HL-60/S4 treated with phorbol 12-myristate 13-acetate at 8.2 ng/mL for 4 days and 3 days (cell line): Measurements from ENCODE around the gene TUBB.

Experiments used
- in situ Hi-C: fragments of 300-500 bp; cut with MboI; formaldehyde crosslinking; loops from 2 replicates; pipeline ENCODE4 v1.15.0; 2022; ENCODE audit warnings: low sequenced_read_pairs

TUBB gene

DNA sequence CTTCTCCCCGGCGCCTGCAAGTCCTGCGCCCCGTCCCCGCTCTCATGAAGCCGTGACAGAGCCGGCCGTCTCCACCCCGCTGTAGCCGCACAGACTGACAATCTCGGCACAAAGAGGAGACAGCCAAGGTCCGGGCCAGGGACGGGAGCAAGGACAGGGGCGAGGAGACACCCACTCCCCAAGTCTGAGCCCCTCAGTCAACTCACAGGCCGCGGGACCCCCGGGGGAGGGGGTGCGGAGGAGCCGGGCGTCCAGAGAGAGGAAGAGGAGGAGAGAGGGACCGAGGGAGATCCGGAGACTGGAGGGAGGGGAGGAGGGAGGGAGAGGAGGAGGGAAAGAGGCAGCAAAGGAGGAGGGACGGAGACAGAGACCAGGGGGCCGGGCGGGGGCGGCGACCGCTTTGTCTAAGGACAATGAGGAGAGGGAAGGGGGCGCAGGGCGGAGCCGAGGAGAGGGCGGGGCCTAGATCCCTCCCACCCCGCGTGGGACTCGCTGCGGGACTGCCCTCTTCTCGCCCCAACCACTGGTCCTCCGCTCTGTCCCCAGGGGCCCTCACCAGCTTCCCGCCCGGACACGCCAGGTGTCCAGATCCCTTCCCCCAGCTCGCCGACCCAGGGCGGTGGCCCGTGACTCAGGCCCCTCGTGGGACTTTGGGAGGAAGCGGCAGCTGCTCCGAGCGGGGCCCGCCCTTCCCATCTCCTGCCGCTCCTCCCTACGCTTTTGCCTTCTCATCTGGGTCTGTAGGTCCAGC lies 33.1 kb upstream of the TUBB start:
- in situ Hi-C loops: no loop called here

DNA sequence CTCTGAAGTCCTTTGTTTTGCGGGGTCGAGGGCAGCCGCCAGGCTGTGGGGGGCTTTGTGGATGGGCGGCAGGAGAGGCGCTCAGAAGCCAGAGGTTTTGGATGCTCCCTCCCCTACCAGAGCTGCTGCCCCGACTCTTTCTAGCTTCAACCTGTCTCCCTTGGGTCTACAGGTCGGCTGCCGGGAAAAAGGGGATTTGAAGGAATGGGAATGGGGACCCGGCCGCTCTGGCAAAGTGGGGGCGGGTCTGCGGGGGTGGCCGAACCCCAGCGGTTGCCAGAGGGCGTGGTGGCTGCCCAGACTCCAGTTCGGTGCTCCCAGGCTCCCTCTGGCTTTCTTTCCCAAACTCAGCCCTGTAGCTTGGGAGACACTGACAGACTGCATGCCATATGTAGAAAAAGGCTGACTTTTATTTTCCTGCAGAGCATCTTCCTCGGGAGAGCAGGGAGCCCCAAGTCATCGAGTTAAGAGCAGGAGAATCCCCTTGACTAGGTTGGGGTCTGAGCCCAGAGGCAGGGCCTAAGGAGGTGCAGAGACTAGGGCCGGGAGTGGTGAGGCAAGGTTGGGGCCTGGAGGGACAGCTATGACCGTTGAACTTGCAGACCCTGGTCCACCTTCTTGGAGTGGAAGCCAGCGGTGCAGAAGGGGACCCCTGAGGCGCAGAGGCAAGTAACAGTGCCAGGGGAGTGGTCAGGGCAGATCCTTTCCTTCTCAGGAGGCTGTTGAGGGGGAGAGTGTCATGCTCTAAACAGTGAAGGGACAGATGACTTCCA lies 32.3 kb upstream of the TUBB start:
- in situ Hi-C loops: no loop called here

DNA sequence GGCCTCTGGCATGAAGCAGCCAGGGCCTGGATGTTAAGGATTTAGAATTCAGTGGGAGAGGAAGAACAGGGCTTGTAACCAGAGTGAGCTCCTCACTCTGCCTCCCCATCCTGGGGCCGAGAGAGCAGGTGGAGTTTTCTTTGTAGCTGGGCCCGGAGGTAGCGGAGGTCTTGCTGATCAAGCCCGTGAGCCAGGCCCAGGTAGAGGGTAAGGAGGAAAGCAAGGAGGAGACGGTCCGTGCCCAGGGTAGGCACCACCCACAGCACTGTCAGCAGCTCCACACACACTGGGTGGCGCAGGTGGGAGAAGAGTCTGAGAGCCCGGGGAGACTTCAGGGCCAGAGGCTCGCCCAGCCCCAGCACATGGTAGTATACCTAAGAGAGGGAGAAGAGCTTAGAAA lies 31.6 kb upstream of the TUBB start:
- in situ Hi-C loops: no loop called here

DNA sequence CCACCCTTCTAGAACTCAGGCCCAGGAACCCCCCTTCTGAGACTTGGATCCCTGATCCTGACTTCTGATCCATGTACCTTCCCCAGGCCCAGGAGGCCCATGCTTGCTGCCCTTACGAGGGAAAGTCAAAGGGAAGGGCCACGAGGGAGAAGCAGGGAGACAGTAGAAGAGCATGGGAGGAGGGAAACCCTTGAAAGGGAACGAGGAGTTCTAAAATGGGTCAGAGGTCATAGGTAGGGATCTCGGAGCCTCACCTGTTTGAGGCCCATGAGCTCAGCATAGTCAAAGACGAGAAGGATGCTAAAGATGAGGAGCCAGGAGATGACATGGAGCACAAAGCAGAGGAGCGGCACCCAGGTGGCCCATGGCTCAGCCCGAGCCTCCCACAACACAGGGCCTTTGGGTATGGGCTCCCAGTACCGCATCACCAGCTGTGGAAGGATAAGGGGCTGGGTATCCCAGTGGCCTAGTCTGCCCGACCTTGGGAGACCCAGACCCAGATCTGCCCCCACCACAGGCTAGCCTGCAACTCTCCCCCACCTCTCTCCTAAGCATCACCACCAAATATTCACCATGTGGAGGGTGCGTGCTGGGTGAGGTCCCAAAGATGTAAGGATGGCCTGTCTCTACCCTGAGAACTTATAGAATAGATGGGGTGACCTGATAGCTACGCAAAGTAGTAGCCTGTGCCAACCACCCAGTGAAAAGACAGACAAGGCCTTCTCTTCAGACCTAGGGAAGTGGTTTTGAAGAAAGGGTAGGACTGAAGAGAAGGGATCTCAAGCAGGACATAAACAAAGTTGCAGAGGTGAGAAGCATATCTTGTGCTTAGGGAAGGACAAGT lies 30.9 kb upstream of the TUBB start:
- in situ Hi-C loops: no loop called here

DNA sequence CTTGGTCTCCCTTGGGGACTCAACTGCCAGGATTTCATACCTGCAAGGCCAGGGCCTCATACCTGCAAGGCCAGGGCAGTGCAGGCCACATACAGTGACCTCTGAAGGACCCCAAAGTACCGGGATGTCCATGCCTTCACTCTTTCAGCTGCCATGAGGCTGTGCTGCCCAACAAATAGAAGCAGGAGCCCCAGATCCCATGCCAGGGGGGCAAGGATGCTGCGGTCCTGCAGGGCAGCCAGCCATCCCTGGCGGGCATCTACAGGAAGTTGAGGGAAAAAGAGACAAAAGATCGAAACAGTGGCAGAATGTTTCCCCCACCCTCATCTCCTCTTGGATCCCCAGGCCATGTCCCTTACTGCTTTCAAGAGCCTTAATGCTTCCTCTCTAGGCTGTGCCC lies 30.2 kb upstream of the TUBB start:
- in situ Hi-C loops: no loop called here

DNA sequence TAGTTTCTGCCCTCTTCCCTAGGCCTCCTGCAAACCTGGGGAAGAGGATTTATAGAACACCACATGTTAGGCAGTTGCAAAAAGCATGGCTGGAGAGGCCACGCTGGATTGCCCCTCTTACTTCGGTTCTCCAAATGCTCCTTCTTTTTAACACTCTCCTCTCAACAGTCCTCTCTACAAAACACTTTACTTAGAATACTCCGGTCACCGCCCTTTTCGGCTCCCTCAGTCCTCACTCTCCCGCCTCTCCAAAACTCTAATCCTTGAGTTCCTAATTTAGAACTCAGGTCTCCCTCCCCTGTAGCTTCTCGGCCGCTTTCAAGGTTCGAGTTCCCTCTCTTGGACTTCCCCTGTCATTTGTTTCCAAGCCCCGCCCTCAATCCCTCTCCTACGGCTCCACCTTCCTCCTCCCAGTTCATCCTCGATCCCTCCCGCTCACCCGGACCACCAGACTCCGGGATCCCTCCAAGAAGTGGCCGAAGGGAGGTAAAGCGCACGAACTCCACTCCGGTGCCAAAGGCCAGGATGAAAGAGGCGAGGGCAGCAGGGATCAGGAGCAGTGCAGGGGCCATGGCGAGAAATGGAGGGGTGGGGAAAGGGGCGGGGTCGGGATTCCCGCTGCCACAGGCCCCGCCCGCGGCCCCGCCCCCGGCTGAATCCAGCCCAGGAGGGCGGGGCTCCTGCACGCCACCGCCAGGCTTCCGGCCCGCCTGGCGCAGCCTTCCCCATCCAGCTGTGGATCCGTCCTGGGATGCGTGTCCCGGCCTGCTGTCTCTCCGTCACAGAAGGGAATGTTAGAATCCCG lies 29.5 kb upstream of the TUBB start, which contains the start of gene NRM:
Gene NRM (minus strand): TSS at position 582 of the 805 bp plus-strand sequence. CDS start 10 bp downstream, at position 572.
- in situ Hi-C loops: no loop called here

DNA sequence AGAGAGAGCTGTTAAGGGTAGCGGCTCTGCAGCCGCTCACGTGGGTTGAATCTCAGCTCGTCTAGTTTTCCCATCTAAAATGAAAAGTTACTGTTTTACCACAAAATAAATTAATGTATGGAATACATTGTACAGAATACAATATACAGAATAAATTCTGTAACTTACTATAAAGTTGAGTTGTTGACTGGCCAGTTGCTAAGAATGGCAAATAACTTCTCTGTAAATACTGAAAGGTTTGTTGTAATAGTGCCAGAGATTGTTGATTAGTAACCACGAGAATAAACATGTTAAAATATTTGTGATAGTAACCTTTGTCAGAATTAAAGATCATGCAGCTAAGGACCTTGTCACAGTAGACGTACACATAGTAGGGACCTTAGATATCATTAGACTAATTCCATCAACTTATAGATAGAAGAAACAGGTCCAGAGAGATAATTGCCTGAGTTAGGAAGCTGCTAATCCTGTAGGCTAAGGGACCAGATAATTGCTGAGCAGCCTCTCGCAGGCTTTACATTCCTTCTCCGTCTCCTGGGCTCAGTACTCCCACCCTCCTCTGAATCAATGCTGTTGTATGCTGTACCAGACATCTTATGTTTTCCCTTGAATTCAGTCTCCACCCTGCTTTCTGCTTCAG lies 28.8 kb upstream of the TUBB start:
- in situ Hi-C loops: no loop called here

DNA sequence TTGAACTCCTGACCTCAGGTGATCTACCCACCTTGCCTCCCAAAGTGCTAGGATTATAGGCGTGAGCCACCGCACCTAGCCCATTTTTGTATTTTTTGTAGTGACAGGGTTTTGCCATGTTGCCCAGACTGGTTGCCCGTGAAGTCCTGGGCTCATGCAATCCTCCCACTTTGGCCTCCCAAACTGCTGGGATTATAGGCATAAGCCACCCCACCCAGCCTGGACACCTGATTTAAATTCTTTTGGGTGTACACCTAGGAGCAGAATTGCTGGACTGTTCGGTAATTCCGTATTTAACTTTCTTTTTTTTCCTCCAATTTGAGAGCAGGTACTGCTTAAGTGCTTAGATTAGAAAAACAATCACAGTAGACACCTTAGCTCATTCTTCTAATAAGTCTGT lies 23.7 kb upstream of the TUBB start:
- in situ Hi-C loops: no loop called here

DNA sequence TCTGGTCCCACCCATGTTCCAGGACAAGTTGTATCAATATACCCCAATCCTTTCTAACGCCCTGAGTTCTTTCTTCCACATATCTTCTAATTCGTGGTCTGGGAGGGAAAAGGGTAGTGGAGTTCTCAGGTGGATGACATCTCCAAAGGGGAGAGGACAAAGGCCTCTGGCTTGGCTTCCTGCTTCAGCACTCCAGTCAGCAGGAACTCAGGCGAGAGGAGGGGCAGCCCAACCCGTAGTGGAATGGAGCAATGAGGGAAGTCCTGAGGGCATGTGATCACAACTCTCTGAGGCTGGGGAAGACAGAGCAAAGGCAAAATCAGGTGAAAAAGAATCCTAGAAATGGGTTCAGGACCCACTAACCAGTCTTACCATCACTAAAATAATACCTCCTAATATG lies 19.8 kb upstream of the TUBB start:
- in situ Hi-C loops: no loop called here

DNA sequence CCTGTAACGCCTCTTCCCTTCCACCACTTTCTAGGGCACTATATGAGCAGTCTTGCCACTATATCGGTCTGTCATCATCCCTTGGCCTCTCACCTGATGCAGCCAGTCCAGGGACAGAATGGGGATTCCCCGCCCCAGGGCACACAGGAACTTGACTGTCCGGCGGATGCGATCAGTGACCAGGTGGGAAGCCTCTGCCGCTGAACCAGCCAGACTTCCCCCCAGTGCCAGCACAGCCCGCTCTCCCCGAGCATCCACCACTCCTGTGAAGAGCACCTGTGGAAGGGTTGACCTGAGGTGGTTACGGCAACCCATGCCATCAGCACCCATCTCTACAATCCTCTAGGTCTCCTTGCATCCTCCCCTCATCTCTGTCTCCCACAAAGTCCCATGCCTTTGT lies 17.1 kb upstream of the TUBB start:
- in situ Hi-C loops: no loop called here

DNA sequence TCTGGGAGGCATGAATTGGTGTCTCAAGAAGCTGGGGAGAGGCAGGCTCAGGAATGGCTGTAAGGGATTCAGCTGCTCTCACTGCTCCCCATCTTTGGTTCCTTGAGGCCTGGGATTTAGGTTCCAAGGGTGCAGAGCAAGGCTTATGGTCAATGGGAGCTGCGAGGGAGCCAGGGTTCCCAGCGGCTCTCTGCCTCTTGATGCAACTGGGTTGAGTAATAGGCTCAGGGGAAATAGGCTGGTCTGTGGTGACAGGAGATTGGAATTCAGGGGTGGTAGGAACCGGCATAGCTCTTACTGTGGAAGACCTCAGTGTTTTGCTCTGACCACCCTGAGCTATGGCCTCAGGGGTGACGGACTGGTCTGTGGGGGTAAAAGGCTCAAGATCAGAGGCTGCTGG lies 16.3 kb upstream of the TUBB start:
- in situ Hi-C loops: no loop called here

DNA sequence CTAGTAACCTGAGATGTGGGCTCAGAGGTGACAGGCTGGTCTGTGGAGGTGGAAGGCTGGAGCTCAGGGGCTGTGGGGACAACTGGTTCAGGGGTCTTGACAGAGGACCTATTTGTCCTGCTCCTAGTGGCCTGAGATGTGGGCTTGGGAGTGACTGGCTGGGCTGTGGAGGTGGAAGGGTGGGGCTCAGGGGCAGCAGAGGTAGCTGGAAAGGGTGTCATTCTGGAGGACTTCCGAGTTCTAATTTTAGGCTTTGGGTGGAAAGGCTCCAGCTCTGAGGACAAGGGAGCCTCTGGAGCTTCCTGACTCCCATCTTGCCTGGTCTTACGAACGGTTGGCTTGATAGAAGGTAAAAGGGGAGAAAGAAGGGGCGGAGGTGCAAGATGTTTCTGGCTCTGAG lies 14.5 kb upstream of the TUBB start:
- in situ Hi-C loops: no loop called here

DNA sequence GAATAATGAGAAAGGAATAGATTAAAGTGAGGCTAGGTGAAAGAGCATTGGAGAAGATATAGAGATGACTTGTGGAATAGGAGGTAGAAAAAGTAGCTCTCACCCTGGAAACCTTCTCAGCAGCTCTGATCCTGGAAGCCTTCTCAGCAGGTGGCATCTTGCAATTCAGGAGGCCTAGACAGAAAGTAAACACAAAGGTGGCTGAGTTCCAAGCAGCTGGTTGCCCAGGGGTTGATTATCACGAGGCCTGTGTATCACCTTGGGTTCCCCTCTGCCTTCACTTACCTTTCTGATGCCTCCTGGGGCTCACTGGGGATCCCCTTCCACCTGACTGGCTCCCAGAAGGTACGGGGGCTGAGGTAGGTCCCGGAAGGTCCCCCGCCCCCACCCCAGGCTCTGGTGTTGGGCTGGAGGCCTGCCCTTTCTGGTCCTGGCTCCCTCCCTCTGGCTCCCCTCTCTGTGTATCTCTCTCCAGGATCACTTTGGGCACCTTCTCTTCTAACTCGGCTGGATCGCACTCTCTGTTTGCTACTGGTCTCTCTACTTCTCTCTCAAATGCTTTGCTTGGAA lies 12.8 kb upstream of the TUBB start:
- in situ Hi-C loops: no loop called here

DNA sequence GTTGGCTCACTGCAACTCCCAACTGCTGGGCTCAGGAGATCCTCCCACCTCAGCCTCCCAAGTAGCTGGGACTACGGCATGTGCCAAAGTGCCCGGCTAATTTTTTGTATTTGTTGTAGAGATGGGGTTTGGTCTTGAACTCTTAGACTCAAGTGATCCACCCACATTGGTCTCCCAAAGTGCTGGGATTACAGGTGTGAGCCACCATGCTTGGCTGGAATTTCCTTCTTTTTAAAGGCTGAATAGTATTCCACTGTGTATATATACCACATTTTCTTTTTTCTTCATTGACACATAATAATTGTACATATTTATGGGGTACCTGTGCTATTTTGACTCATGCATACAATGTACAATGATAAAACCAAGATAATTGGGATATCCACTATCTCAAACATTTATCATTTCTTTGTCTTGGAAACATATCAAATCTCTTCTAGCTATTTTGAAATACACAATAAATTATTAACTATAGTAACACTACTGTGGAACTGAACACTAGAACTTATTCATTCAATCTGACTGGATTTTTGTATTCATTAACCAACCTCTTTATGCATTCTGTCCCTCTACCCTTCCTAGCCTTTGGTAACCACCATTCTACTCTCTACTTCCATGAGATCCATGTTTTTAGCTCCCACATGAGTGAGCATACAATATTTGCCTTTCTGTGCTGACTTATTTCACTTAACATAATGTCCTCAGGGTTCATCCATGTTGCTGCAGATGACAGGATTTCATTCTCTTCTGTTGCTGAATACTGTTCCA lies 10.9 kb upstream of the TUBB start:
- in situ Hi-C loops: no loop called here

DNA sequence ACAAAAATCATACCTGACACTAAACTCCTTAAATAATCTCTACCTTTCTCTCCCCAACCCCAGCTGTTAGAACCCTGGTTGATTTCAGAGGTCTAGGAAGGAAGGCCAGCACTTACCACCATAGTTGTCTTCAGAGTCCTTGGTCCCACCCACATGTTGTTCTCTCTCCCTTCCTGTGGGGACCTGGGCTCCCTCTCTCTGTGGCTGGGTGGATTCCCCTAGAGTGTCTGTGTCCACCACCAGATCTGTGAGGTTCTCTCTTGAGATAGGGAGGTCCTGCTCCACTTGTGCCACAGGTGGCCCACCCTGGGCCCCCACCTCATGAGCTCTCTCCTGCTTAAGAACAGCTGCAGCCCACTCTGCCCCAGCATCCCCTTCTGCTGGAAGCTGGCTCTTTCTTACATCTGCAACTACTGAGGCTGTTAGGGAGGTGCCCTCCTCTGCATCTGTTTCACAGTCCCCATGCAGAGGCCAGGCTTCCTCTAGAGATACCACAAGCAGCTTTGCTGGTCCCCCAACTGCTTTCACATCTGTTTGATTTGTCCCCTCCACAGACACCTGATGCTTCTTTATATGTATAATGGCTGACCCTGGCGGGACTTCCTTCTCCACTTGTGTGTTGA lies 8.3 kb upstream of the TUBB start:
- in situ Hi-C loops: no loop called here

DNA sequence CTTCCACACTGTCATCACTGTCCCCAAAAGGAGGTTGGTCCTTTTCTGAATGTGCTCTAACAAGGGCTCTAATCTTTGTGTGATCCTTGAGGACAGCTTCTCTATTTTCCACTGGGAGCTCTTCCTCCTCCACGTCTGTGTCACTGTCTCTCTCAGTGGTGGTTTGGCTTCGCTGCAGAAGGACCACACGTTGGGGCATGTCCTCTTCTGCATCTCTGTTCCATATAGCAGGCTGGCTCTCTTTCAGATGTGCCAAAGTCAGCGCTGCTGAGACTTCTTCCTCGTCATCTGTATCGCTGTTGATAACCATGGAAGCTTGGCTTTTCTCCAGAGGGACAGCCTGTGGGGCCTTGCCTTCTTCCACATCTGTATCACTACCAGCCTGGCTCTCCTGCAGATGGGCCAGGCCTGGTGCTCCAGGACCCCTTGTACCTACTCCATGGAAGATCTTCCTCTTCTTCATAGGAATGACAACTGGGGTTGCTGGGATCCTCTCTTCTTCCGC lies 7.7 kb upstream of the TUBB start:
- in situ Hi-C loops: no loop called here

DNA sequence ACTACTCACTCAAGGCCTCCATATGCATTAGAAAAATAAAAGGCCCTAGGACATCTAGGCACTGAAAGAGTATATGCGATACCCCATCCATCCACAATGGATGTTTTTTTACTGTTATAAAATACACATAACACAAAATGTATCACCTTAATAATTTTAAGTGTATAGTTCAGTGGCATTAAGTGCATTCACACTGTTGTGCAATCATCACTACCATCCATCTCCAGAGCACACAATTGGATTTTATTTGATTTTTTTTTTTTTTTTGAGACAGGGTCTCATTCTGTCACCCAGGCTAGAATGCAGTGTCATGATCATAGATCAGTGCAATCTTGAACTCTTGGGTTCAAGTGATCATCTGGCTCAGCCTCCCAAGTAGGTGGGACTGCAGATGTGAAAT lies 5.9 kb upstream of the TUBB start:
- in situ Hi-C loops: no loop called here

DNA sequence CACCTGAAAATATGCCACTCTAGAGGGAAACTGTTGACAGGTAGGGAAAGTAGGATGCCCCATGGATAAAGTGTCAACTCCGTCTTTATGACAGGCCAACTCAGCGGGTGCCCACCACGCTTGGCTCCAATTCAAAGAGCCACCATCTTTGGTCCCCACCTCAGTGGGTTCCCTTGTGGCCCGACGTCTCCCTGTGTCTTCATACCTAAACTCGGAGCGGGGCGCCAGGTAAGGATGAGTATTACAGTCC lies 3.3 kb upstream of the TUBB start:
- in situ Hi-C loops: loop anchor here (5.0 kb wide), 1 partner anchor 35 kb away; no protein-coding TSS in a partner anchor
